Brain microvascular endothelial cell (primary cell): Measurements from ENCODE around the gene RFX5.
A peak's percentile ranks its signal among the peaks of the same experiment; 100 is the strongest.

Experiments
- DNase-seq: peaks from one replicate; pipeline ENCODE4 v3.0.0-alpha.2; 2020
- H3K27ac ChIP-seq: fragments of 250-450 bp; sonication (Bioruptor Pico); 2 replicates; pipeline ENCODE4 v1.5.1; 2020; ENCODE audit warnings: mild to moderate bottlenecking, moderate library complexity
- H3K27me3 ChIP-seq: fragments of 250-450 bp; sonication (Bioruptor Pico); replicated peaks from 2 replicates; pipeline ENCODE4 v1.5.1; 2020; ENCODE audit warnings: mild to moderate bottlenecking
- H3K36me3 ChIP-seq: fragments of 250-450 bp; sonication (Bioruptor Pico); replicated peaks from 2 replicates; pipeline ENCODE4 v1.5.1; 2020; ENCODE audit warnings: mild to moderate bottlenecking
- H3K4me3 ChIP-seq: 2 replicates; pipeline ENCODE4 v1.5.1; 2011; ENCODE audit warnings: low read depth, mild to moderate bottlenecking, control low read depth, low read length, moderate library complexity
- in situ Hi-C: cut with HindIII; loops from 2 replicates; pipeline ENCODE4 v1.10.0; 2017; ENCODE audit warnings: low sequenced_read_pairs, low pct_ligation_motif_present
- TF ChIP-seq, protein P1 (sequence below): IDR thresholded peaks from 2 replicates; pipeline ENCODE4 v1.5.1; 2011; ENCODE audit warnings: low read depth, mild to moderate bottlenecking, moderate library complexity, low read length, control low read depth, inconsistent platforms; ENCODE audit errors: missing control alignments

Gene RFX5

GRCh38 chr1:151327223-151327902 lies 19.7 kb downstream of the RFX5 start, which contains the start of gene PI4KB:
Gene PI4KB (minus strand): TSS chr1:151327416. CDS start chr1:151316481, 10,935 bp downstream.
- in situ Hi-C loops: no loop called here
- Histone ChIP-seq H3K27me3 (no peaks in the 10 kb centered on the region), H3K4me3 (peak within 1 kb of the TSS; percentile 85), H3K36me3 (peaks cover 12% of the 10 kb centered on the region), H3K27ac (peak within 1 kb of the TSS; percentile 97)
- TF ChIP-seq, protein P1, sequence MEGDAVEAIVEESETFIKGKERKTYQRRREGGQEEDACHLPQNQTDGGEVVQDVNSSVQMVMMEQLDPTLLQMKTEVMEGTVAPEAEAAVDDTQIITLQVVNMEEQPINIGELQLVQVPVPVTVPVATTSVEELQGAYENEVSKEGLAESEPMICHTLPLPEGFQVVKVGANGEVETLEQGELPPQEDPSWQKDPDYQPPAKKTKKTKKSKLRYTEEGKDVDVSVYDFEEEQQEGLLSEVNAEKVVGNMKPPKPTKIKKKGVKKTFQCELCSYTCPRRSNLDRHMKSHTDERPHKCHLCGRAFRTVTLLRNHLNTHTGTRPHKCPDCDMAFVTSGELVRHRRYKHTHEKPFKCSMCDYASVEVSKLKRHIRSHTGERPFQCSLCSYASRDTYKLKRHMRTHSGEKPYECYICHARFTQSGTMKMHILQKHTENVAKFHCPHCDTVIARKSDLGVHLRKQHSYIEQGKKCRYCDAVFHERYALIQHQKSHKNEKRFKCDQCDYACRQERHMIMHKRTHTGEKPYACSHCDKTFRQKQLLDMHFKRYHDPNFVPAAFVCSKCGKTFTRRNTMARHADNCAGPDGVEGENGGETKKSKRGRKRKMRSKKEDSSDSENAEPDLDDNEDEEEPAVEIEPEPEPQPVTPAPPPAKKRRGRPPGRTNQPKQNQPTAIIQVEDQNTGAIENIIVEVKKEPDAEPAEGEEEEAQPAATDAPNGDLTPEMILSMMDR: no peak
- peak; percentile 98 for DNase-seq

DNA sequence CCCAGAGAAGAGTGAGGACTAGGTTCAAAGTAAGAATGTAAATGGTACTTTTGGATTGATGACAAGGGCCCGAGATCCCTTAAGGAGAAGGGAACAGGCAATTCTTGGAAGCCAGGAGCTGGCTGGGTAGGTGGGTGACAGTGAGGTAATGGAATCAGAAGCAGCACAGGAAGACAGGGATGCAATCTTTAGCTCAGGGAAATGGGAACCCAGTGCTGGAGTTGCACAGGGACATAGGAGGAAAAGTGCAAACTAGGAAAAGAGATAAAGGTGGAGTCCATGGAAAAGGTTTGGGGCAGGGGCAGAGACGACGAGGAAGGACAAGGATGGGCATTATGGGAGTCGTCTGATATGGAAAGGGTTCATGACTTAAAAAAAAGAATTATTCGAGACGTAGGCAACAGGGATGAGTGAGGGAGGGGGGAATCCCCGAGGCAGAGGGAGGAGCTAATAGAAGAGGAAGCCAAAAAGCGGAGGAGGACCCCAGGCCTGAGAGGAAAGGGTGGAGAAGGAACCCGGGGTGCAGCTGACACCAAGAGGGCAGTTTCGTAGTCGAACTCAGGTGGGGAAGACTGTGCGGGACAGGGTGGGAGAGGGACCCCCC lies 20.3 kb downstream of the RFX5 start:
- peaks cover 17% of the 10 kb centered on the region for H3K36me3 ChIP-seq
- peak overlapping the region; percentile 85 for H3K4me3 ChIP-seq
- in situ Hi-C loops: no loop called here
- no peaks in the 10 kb centered on the region for H3K27me3 ChIP-seq
- H3K27ac ChIP-seq: peak overlapping the region; percentile 97
- TF ChIP-seq, protein P1: no peak
- DNase-seq: peak; percentile 43

- H3K36me3 ChIP-seq: peaks cover 20% of the 10 kb centered on the region
- no peaks in the 10 kb centered on the region for H3K27me3 ChIP-seq
- DNase-seq: no peak
- in situ Hi-C loops: no loop called here
- TF ChIP-seq, protein P1: no peak
- H3K27ac ChIP-seq: peak overlapping the region; percentile 97
- peak overlapping the region; percentile 85 for H3K4me3 ChIP-seq
These were observed 21.2 kb downstream of the RFX5 start for GRCh38 chr1:151325646-151326429.

DNA sequence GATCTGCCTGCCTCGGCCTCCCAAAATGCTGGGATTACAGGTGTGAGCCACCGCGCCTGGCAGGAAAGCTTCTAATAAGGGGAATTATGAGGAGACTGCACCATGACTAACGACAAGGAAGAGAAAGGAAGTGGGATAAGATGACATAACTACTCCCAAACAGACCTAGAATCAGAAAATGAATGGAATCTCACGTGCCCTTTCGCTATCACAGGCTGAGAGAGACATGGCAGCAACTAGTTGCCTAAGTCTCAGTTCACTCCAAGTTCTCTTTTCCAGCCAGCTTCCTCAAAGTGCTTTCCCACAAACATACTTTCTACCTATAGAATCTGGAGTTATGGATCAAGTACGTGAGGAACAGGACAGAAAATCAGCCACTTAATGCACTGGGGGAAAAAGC lies 21.8 kb downstream of the RFX5 start:
- Histone ChIP-seq H3K27me3 (no peaks in the 10 kb centered on the region), H3K27ac (no peak overlapping the region), H3K36me3 (peaks cover 22% of the 10 kb centered on the region), H3K4me3 (no peak overlapping the region)
- no peak for DNase-seq
- in situ Hi-C loops: no loop called here
- TF ChIP-seq, protein P1: no peak

GRCh38 chr1:151324390-151324930 lies 22.6 kb downstream of the RFX5 start:
- H3K4me3 ChIP-seq: no peak overlapping the region
- DNase-seq: no peak
- H3K27ac ChIP-seq: no peak overlapping the region
- H3K36me3 ChIP-seq: peaks cover 22% of the 10 kb centered on the region
- TF ChIP-seq, protein P1: no peak
- in situ Hi-C loops: no loop called here
- H3K27me3 ChIP-seq: no peaks in the 10 kb centered on the region
